GM10847 (cell line): ENCODE results near the gene USP34.
A peak's percentile ranks its signal among the peaks of the same experiment; 100 is the strongest.

Experiments
- POLR2A ChIP-seq: IDR thresholded peaks from 2 replicates; pipeline ENCODE4 v1.6.1; 2011; ENCODE audit not compliant: insufficient read length; ENCODE audit errors: extremely low read depth

Gene USP34

GRCh38 chr2:61157371-61158003 is 313.4 kb downstream of the USP34 start:
- TF ChIP-seq POLR2A: no peak

- no peak for TF ChIP-seq POLR2A
Measured at GRCh38 chr2:61151436-61151835, 319.5 kb downstream of the USP34 start.

- no peak for TF ChIP-seq POLR2A
Measured at GRCh38 chr2:61149074-61149473, 321.8 kb downstream of the USP34 start.

GRCh38 chr2:61145990-61146389 is 324.9 kb downstream of the USP34 start:
- TF ChIP-seq POLR2A: no peak

GRCh38 chr2:61144697-61145268 is 326.1 kb downstream of the USP34 start:
- TF ChIP-seq POLR2A: peak; percentile 83

- TF ChIP-seq POLR2A: no peak
Measured at GRCh38 chr2:61141151-61141550, 329.7 kb downstream of the USP34 start.

GRCh38 chr2:61138859-61139258 is 332.0 kb downstream of the USP34 start:
- TF ChIP-seq POLR2A: no peak
